HCEC 1CT (cell line): ENCODE measurements around the gene DSCAML1.

Experiments
- DNase-seq: peaks from one replicate; pipeline ENCODE4 v3.0.0-alpha.2; 2017

Gene DSCAML1

GRCh38 chr11:117687776-117688175 lies 109.2 kb downstream of the DSCAML1 start:
- DNase-seq, result no peak

- no peak for DNase-seq
These were observed 110.3 kb downstream of the DSCAML1 start for GRCh38 chr11:117686711-117687110.

- DNase-seq, result no peak
These were observed 111.5 kb downstream of the DSCAML1 start for GRCh38 chr11:117685566-117685965.

DNA sequence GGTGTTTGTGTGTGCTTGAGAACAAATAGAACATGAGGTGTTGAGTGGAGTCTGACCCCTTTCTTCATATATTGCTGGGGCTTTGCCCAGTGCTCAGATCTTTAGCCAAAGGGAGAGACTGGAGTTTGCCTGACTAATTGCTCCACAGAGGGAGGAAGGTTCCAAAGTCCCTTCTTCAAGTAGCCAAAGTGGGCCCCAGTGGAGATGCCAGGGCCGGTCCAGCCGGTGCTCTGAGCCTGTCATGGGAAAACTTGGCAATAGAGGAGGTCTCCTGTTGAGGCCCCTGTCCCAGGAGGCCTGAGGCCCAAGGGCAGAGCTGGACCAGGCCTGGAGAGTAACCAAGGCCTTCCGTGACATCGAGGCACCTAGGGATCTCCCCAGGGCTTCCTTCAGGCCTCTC lies 112.3 kb downstream of the DSCAML1 start:
- no peak for DNase-seq

DNA sequence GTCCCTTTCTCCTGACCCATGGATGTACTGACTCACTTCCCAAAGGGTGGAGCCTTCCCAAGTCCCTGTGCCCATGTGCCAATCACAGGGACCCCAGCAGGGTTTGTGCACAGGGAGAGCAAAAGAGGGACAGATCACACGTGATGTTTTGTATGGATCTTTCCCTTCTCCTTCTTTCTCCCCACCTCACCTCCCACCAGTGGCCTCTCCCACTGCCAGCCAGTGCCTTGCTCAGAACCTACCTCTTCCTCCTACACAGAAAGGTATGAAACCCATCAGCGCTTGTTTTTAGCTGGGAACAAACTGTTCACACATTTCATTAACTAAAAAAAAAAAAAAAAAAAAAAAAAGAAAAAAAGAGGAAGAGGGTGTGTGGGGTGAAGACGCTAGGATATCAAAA lies 112.9 kb downstream of the DSCAML1 start:
- DNase-seq, result no peak

- DNase-seq, result no peak
These were observed 115.6 kb downstream of the DSCAML1 start for GRCh38 chr11:117681438-117681837.

DNA sequence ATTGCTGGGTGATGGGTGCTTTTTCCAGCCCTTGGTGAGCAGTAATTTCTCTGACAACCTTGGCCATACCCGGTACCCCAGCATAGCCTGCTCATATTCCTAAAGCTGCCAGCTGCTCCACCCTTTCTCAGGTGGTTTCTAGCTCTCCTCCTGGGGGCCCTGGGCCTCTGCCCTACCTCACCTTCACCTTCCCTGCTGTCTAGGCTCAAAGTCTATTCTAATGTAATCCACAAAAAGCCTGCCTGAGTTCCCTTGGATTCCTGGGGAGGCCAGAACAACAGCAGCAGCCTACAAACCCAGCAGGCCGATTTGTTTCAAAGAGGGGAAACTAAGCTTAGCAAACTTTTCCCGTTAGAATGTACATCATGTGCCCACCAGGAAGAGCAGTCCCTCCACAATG lies 117.6 kb downstream of the DSCAML1 start:
- no peak for DNase-seq

DNA sequence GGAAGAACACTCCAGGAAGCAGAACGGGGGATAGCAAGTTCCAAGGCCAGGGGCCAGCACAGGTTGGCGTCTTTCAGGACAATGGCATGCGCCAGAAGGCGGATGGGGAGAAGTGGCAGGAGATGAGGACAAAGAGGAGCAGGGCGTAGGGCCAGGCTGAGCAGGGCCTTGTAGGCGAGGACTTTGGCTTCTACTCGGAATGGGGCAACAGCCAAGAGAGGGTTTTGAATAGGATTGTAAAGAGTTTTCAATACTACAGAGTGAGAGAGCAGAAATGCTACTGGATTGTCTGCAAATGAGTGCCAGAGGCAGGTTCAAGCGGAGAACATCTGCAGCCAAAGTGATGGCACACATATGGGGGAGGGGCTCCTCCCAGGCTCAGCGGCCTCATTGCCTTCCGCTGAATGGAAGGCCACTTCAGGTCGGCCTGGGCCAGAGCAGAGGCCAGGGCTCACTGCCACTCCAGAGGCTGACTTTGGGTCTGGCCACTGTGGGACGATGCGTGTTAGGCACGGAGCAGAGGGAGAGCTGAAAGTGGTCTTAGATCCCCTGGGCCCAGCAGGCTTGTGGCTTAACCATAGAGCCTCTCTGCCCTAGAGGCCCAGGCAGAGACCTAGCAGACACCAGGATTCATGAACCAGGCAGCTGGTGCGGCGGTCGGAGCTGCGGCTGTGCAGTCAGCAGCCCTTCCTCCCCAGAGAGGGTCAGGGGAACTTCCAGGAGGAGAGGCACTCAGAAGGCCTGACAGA lies 118.2 kb downstream of the DSCAML1 start:
- DNase-seq, result no peak

DNA sequence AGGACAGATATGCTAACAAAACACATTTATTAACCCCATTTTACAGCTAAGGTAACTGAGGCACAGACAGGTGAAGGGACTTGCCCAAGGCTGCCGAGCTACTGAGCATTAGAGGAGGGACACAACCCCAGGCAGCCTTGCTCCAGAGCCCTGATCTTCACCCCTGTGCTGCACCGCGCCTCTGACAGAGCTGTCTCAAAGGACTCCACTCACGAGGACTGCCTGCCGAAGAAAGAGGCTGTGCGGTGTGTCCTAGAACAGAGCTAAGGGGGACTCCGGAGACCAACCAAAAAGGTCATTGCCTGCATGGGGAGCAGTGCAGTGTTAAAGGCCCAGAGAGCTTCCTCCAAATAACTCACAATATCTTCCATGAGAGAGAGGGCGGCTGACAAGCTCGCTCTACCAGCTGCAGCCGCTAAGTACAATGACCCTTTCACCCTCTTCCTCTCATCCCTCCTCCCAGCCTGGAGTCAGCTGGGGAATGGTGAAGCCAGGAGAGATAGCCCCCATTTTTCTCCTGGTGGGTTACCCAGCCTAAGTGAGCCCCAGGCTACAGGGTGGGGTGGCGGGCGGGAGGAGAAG lies 119.2 kb downstream of the DSCAML1 start:
- no peak for DNase-seq

DNA sequence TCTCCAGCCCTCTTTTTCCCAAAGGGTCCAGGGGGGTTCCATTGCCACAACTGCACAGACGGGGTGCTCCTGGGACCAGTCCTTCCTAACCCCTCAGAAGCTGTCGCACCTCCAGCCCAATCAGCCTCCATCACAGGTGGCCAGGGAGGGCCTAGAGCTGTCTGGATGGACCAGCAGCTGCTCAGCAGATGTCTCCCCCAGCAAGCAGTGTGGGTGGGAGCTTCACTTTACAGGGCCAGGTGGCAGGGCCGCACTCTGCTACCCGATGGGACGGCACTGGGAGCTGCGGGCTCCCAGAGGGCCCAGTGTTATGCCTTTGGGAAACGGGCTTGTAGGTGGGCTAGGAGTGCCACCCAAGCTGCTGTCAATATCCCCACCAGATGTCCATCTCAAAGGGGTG lies 120.5 kb downstream of the DSCAML1 start:
- DNase-seq, result no peak

DNA sequence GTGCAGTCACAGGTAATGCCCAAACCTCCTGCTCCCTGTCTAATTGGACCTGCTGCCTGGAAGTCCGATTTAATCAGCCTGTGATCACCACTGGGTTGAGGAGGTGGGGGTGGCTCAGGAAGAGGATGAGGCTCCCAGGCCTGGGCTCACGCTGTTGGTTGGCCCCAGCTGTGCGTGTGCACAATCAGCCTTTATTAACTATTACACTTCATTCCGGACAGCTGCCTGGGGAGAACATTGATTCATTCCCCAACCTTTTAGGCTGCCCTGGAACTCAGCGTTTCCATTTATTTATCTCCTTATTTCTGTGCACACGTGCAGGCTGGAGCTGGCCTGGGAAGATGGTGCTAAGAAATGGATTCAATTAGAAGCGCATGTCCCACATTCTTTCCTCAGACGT lies 123.4 kb downstream of the DSCAML1 start:
- no peak for DNase-seq

DNA sequence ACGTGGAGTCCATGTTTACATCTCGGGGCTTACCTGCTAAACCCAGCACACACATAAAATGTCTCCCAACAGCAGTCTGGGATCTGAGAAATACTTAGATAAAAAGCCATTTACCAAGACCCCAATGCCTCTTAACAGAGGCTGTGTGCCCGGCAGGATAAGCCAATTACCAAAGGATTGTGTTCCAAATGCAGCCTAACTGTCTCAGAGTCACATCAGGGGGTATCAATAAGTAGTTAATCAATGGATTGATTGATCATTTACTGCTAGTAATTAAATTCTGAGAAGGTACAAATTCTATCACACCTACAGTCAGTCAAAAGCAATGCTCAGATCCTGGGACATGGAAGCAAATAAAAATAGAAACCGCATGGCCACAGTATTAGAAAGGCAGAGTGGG lies 125.6 kb downstream of the DSCAML1 start:
- DNase-seq, result no peak

- DNase-seq, result no peak
These were observed 126.1 kb downstream of the DSCAML1 start for GRCh38 chr11:117670924-117671323.

DNA sequence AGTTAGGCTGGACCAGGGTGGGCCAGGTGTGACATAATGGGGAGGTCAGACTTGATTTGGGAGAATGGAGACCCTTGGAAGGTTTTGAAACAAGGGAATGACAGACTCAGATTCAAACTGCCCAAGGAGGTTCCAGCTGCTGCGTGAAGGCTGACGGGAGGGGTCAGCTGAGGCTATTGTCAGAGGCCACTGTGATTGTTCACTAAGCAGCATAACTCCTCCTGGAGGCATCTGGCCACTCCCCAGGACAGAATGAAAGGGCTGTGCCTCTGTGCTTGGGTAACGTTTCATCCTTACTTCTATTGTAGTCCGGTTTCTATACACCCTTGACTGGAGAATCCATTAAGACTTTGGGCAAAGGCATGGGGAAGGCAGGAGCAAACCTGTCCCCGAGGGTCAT lies 126.6 kb downstream of the DSCAML1 start:
- no peak for DNase-seq

- no peak for DNase-seq
These were observed 127.4 kb downstream of the DSCAML1 start for GRCh38 chr11:117669616-117670015.

DNA sequence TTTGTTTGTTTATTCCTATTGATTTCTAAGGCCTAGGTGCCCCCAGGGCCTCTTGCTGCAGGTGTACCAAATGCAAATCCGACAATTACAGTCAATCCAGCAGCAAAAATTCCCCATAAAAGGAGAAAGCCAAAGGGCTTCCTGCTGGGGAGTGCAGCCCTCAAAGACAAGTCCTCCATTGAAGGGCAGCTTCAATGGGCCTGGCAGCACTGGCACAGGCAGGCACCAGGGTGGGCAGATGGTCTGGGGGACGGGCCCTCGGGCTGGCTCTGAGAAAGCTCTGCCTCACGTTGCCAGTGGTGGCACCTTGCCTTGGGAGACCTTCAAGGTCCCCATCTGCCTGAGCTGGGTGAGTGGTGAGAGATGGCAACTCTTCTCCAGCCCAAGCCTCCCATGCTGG lies 128.0 kb downstream of the DSCAML1 start:
- DNase-seq, result no peak

DNA sequence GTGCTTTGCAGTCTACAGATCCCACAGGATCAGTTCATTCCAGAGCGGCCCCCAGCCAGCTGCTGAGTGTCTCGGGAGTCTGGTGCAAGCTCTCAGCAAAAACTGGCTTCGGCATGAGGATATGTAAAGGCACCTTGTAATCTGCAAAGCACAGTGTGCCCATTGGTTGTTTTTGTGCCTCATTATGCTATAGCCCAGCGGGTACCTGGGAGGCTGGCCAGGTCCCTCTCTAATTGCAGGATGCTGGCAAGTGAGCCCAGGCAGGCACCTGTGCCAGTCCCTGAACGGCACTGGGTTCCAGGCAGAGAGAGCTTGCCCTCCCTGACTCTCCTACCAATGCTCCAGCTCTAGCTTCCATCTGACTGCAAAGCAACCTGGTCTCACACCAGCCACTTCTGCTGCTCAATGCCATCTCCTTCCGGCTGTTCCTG lies 128.7 kb downstream of the DSCAML1 start:
- DNase-seq, result no peak

- DNase-seq, result no peak
These were observed 132.1 kb downstream of the DSCAML1 start for GRCh38 chr11:117664897-117665296.

GRCh38 chr11:117663821-117664220 lies 133.2 kb downstream of the DSCAML1 start:
- DNase-seq, result no peak

DNA sequence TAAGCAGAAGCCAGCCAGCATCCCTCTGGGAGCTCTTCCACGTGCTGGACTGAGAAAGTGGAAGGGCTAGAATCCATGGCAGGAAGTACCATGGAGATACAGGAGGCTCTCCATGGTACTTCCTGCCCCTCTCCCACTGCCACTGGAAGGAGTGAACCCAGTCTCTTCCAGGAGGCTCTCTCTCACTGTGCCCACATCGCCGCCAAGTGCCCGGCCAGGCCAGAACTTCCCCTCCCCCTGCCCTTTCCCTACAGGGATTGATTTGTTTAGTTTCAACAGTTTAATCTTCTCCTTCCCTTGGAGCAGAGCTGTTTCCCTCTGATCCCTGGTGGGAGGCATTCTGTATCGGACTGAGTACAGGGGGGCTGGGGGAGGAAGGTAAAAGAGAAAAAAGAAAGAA lies 133.6 kb downstream of the DSCAML1 start:
- DNase-seq, result no peak

- no peak for DNase-seq
These were observed 134.2 kb downstream of the DSCAML1 start for GRCh38 chr11:117662671-117663269.

GRCh38 chr11:117662255-117662654 lies 134.8 kb downstream of the DSCAML1 start:
- DNase-seq, result no peak

GRCh38 chr11:117658809-117659208 lies 138.2 kb downstream of the DSCAML1 start:
- DNase-seq, result no peak

DNA sequence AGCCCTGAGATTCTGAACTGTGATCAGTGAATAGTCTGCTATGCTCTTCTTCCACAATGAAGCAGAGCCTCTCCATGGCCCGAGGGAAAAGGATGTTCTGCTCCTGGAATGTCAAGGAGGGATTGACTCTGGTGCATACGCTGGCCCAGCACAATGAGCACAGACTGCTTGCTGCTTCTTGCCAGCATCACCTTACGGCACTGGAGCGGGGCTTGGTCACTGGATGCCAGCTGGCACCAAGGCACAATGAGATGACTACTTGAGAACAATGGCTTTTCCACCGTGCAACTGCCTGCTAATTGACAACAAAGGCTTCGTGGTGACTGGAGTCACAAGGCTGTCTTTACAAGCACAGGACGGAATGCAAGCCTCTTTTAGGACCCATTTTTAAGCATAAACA lies 139.2 kb downstream of the DSCAML1 start:
- no peak for DNase-seq
